ENCODE results near the gene CFAP70. TPM values are rescaled to one million over a fixed set of nuclear protein-coding genes. Genes with fewer than 3 reads are reported as not detected.

The CFAP70 gene
- total RNA-seq, 4 donors from 2014 or later, result 0.94 to 7.0 (median 1.8) TPM

DNA sequence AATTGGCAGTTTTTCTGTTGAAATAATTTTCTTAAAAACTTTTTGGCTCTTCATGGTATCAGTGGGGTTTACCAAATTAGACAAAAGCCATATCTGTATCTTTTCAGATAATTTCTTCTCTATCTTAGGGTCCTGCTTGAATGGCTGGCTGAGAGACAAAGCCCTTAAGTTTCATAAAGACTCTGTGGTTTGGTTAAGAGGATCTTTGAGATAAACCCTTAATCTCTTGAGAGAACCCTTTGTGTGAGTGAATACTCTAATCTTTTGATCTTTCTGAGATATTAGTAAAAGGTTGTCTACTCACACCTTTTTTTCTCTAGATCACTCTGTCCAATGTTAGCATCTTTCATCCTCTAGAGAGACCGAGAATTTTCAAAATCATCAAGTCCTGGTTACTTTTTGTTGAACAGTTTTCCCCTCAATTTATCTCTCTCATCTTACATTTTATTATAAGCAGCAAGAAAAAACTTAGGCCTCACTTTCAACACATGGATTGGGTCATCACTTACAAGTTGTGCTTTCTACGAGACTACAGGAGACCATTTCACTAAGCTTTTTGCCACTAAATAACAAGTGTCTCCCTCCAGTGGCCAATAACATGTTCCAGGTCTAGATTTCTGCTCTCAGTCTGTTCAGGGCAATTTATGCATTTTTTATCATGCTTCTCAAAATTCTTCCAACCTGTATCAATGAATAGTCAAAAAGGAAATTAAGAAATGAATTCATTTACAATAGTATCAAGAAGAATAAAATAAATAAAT, 140.1 kb downstream of the CFAP70 start:
- intact Hi-C loops (cut with DNase I; ENCODE audit: low total_unique reads), result no loop called here
- 88 to 93% methylated on average over 2 of the region's 2 CpGs for WGBS, 2 donors
- no peak for TF ChIP-seq POLR2A (IDR thresholded peaks at IDR 0.05)
- TF ChIP-seq, protein P1, sequence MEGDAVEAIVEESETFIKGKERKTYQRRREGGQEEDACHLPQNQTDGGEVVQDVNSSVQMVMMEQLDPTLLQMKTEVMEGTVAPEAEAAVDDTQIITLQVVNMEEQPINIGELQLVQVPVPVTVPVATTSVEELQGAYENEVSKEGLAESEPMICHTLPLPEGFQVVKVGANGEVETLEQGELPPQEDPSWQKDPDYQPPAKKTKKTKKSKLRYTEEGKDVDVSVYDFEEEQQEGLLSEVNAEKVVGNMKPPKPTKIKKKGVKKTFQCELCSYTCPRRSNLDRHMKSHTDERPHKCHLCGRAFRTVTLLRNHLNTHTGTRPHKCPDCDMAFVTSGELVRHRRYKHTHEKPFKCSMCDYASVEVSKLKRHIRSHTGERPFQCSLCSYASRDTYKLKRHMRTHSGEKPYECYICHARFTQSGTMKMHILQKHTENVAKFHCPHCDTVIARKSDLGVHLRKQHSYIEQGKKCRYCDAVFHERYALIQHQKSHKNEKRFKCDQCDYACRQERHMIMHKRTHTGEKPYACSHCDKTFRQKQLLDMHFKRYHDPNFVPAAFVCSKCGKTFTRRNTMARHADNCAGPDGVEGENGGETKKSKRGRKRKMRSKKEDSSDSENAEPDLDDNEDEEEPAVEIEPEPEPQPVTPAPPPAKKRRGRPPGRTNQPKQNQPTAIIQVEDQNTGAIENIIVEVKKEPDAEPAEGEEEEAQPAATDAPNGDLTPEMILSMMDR (IDR thresholded peaks at IDR 0.05), result no peak
- no peak overlapping the region for H3K4me3 ChIP-seq (ENCODE audit: low read depth, poor library complexity, severe bottlenecking)
- no peak for DNase-seq (ENCODE audit: low spot score in 2 of 2)

- intact Hi-C loops (cut with DNase I; ENCODE audit: low total_unique reads), result no loop called here
- no peak for DNase-seq (ENCODE audit: low spot score in 2 of 2)
- 93 to 98% methylated on average over 2 of the region's 2 CpGs for WGBS, 2 donors
- TF ChIP-seq, protein P1 (IDR thresholded peaks at IDR 0.05), result no peak
- no peak for TF ChIP-seq POLR2A (IDR thresholded peaks at IDR 0.05)
- no peak overlapping the region for H3K4me3 ChIP-seq (ENCODE audit: low read depth, poor library complexity, severe bottlenecking)
These were observed 141.0 kb downstream of the CFAP70 start for GRCh38 chr10:73217628-73218027.

- intact Hi-C loops (cut with DNase I; ENCODE audit: low total_unique reads), result no loop called here
- no peak overlapping the region for H3K4me3 ChIP-seq (ENCODE audit: low read depth, poor library complexity, severe bottlenecking)
- no peak for DNase-seq (ENCODE audit: low spot score in 2 of 2)
- TF ChIP-seq, protein P1 (IDR thresholded peaks at IDR 0.05), result no peak
- TF ChIP-seq POLR2A (IDR thresholded peaks at IDR 0.05), result no peak
- WGBS, 2 donors, result 94 to 98% methylated on average over 1 of the region's 1 CpG
These were observed 142.9 kb downstream of the CFAP70 start for GRCh38 chr10:73215749-73216148.

GRCh38 chr10:73211106-73211811, 147.4 kb downstream of the CFAP70 start:
- 80 to 84% methylated on average over 4 of the region's 4 CpGs for WGBS, 2 donors
- no peak overlapping the region for H3K4me3 ChIP-seq (ENCODE audit: low read depth, poor library complexity, severe bottlenecking)
- intact Hi-C loops (cut with DNase I; ENCODE audit: low total_unique reads), result no loop called here
- no peak for DNase-seq (ENCODE audit: low spot score in 2 of 2)
- TF ChIP-seq, protein P1 (IDR thresholded peaks at IDR 0.05), result no peak

GRCh38 chr10:73210395-73211105, 148.1 kb downstream of the CFAP70 start:
- intact Hi-C loops (cut with DNase I; ENCODE audit: low total_unique reads), result no loop called here
- TF ChIP-seq, protein P1 (IDR thresholded peaks at IDR 0.05), result no peak
- TF ChIP-seq POLR2A (IDR thresholded peaks at IDR 0.05), result no peak
- 89 to 95% methylated on average over 3 of the region's 3 CpGs for WGBS, 2 donors
- no peak overlapping the region for H3K4me3 ChIP-seq (ENCODE audit: low read depth, poor library complexity, severe bottlenecking)
- no peak for DNase-seq (ENCODE audit: low spot score in 2 of 2)
